ENCODE data around the gene CDADC1.

CDADC1 gene

GRCh38 chr13:49329831-49330545 lies 82.3 kb downstream of the CDADC1 start:
- TF ChIP-seq POLR2A (IDR thresholded peaks at IDR 0.05; ENCODE audit: low read depth, low read length) = no peak
- TF ChIP-seq SPI1 (IDR thresholded peaks at IDR 0.05; ENCODE audit: low read depth, low read length) = no peak
- TF ChIP-seq PAX5 (IDR thresholded peaks at IDR 0.05; ENCODE audit: insufficient read depth, low read length, severe bottlenecking) = no peak
- no peak for TF ChIP-seq TAF1 (IDR thresholded peaks at IDR 0.05; ENCODE audit: low read depth, low read length)
- TF ChIP-seq POU2F2 (IDR thresholded peaks at IDR 0.05; ENCODE audit: low read depth, low read length) = no peak
- no peak for TF ChIP-seq POLR2AphosphoS5 (IDR thresholded peaks at IDR 0.05; ENCODE audit: low read depth, low read length)
- DNase-seq (ENCODE audit: insufficient read length, low spot score) (no peak), FAIRE-seq (no peak)

GRCh38 chr13:49330546-49330864 lies 82.8 kb downstream of the CDADC1 start:
- FAIRE-seq = no peak
- no peak for TF ChIP-seq SPI1 (IDR thresholded peaks at IDR 0.05; ENCODE audit: low read depth, low read length)
- TF ChIP-seq POU2F2 (IDR thresholded peaks at IDR 0.05; ENCODE audit: low read depth, low read length) = no peak
- TF ChIP-seq POLR2AphosphoS5 (IDR thresholded peaks at IDR 0.05; ENCODE audit: low read depth, low read length) = no peak
- no peak for TF ChIP-seq POLR2A (IDR thresholded peaks at IDR 0.05; ENCODE audit: low read depth, low read length)
- no peak for TF ChIP-seq PAX5 (IDR thresholded peaks at IDR 0.05; ENCODE audit: insufficient read depth, low read length, severe bottlenecking)
- TF ChIP-seq TAF1 (IDR thresholded peaks at IDR 0.05; ENCODE audit: low read depth, low read length) = no peak
- DNase-seq (ENCODE audit: insufficient read length, low spot score) = no peak

DNA sequence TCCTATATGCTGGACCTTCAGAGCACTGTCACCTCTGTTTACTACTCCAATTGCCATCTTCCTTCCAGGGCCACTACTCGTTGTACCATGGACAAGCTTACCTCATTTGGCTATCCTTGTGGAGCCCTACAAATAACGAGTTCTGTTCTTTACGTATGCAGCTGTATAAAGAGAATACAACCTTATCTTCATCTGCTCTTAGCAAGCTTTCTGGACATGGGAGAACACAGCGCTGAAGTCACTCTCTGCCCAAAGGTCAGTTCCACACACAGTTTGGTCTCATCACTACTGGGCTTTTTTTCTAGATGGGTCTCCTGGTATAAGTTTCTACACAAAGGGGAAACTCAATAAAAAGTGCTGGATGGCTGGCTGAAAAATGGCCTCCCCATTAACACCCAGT lies 88.9 kb downstream of the CDADC1 start:
- FAIRE-seq (no peak), DNase-seq (ENCODE audit: insufficient read length, low spot score) (no peak)
- TF ChIP-seq SPI1 (IDR thresholded peaks at IDR 0.05; ENCODE audit: low read depth, low read length) = no peak
- no peak for TF ChIP-seq POLR2AphosphoS5 (IDR thresholded peaks at IDR 0.05; ENCODE audit: low read depth, low read length)
- TF ChIP-seq TAF1 (IDR thresholded peaks at IDR 0.05; ENCODE audit: low read depth, low read length) = no peak
- no peak for TF ChIP-seq PAX5 (IDR thresholded peaks at IDR 0.05; ENCODE audit: insufficient read depth, low read length, severe bottlenecking)
- TF ChIP-seq POLR2A (IDR thresholded peaks at IDR 0.05; ENCODE audit: low read depth, low read length) = no peak
- no peak for TF ChIP-seq POU2F2 (IDR thresholded peaks at IDR 0.05; ENCODE audit: low read depth, low read length)

DNA sequence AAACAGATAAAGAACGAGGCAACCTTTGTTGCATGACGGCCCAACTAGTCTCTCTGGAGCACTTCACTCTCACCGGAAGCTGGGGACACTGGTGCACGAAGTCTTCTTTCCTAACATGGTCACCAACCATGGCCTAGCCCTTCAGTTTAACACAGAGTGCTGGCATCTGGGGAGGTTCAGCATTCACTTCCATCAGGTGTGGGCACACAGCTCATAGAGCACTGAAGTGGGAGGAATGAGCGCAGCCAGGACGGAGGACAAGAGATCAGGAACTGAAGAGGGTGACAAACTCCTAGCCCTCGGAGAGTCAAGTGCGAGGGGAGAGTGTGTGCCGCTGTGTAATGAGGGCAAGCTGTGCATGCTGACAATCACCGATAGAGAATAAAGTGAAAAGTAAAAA lies 92.4 kb downstream of the CDADC1 start:
- DNase-seq (ENCODE audit: insufficient read length, low spot score) = no peak
- no peak for TF ChIP-seq POLR2A (IDR thresholded peaks at IDR 0.05; ENCODE audit: low read depth, low read length)
- no peak for TF ChIP-seq POU2F2 (IDR thresholded peaks at IDR 0.05; ENCODE audit: low read depth, low read length)
- TF ChIP-seq POLR2AphosphoS5 (IDR thresholded peaks at IDR 0.05; ENCODE audit: low read depth, low read length) = no peak
- no peak for TF ChIP-seq TAF1 (IDR thresholded peaks at IDR 0.05; ENCODE audit: low read depth, low read length)
- TF ChIP-seq SPI1 (IDR thresholded peaks at IDR 0.05; ENCODE audit: low read depth, low read length) = no peak
- no peak for TF ChIP-seq PAX5 (IDR thresholded peaks at IDR 0.05; ENCODE audit: insufficient read depth, low read length, severe bottlenecking)
- FAIRE-seq = no peak

DNA sequence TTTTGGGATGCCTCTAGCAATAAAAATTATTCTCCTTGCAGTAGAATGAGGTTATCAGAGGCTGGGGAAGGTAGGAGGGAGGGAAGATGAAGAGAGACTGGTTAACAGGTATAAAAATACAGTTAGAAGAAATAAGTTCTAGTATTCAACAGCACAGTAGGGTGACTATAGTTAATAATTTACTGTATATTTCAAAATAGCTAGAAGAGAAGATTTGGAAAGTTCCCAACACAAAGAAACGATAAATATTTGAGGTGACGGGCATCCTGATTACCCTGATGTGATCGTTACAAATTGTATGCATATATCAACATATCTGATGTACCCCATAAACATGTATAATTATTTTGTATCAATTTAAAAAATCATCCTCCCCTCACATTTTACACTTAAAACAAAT lies 93.8 kb downstream of the CDADC1 start:
- FAIRE-seq (no peak), DNase-seq (ENCODE audit: insufficient read length, low spot score) (no peak)
- TF ChIP-seq POLR2AphosphoS5 (IDR thresholded peaks at IDR 0.05; ENCODE audit: low read depth, low read length) = no peak
- TF ChIP-seq POU2F2 (IDR thresholded peaks at IDR 0.05; ENCODE audit: low read depth, low read length) = no peak
- TF ChIP-seq SPI1 (IDR thresholded peaks at IDR 0.05; ENCODE audit: low read depth, low read length) = no peak
- TF ChIP-seq POLR2A (IDR thresholded peaks at IDR 0.05; ENCODE audit: low read depth, low read length) = no peak
- TF ChIP-seq TAF1 (IDR thresholded peaks at IDR 0.05; ENCODE audit: low read depth, low read length) = no peak
- TF ChIP-seq PAX5 (IDR thresholded peaks at IDR 0.05; ENCODE audit: insufficient read depth, low read length, severe bottlenecking) = no peak

GRCh38 chr13:49341941-49342340 lies 94.2 kb downstream of the CDADC1 start:
- DNase-seq (ENCODE audit: insufficient read length, low spot score) (no peak), FAIRE-seq (no peak)

DNA sequence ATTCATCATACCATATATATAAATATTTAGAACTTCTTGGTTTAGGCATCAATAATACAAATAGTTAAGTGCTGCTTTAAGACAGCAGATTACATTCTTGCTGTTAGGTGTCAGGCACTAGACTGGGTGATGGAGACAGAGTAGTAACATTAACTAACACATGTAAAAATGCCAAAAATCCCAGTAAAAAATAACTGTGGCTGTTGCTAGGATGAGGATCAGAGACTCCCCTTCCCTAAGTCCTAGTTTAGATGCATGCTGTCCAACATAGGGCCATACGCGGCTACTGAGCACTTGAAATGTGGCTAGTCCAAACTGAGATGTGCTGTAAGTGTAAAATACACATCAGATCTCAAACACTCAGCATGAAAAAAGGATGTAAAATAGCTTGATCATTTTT lies 94.7 kb downstream of the CDADC1 start:
- no peak for TF ChIP-seq PAX5 (IDR thresholded peaks at IDR 0.05; ENCODE audit: insufficient read depth, low read length, severe bottlenecking)
- TF ChIP-seq POU2F2 (IDR thresholded peaks at IDR 0.05; ENCODE audit: low read depth, low read length) = no peak
- TF ChIP-seq POLR2AphosphoS5 (IDR thresholded peaks at IDR 0.05; ENCODE audit: low read depth, low read length) = no peak
- TF ChIP-seq TAF1 (IDR thresholded peaks at IDR 0.05; ENCODE audit: low read depth, low read length) = no peak
- TF ChIP-seq SPI1 (IDR thresholded peaks at IDR 0.05; ENCODE audit: low read depth, low read length) = no peak
- TF ChIP-seq POLR2A (IDR thresholded peaks at IDR 0.05; ENCODE audit: low read depth, low read length) = no peak
- DNase-seq (ENCODE audit: insufficient read length, low spot score) (no peak), FAIRE-seq (no peak)

More at GRCh38 chr13:49341941-49342340, 94.2 kb downstream of the CDADC1 start:
- TF ChIP-seq POLR2A (IDR thresholded peaks at IDR 0.05; ENCODE audit: low read depth, low read length) = no peak
- no peak for TF ChIP-seq POU2F2 (IDR thresholded peaks at IDR 0.05; ENCODE audit: low read depth, low read length)
- no peak for TF ChIP-seq TAF1 (IDR thresholded peaks at IDR 0.05; ENCODE audit: low read depth, low read length)

All from GM12891 (cell line).